Measurements from ENCODE around the gene LKAAEAR1.

The LKAAEAR1 gene

GRCh38 chr20:64110411-64111068 lies 26.3 kb upstream of the LKAAEAR1 start:
- DNase-seq: no peak

- no peak for DNase-seq
These were observed 25.7 kb upstream of the LKAAEAR1 start for GRCh38 chr20:64109831-64110391.

- no peak for DNase-seq
These were observed 24.8 kb upstream of the LKAAEAR1 start for GRCh38 chr20:64108731-64109681.

- no peak for DNase-seq
These were observed 23.7 kb upstream of the LKAAEAR1 start for GRCh38 chr20:64107736-64108457.

GRCh38 chr20:64106981-64107735 lies 23.0 kb upstream of the LKAAEAR1 start, which contains the start of gene NPBWR2:
TSS of gene NPBWR2 (minus strand) at chr20:64107565. CDS start at chr20:64106831, 734 bp downstream.
- DNase-seq: no peak

GRCh38 chr20:64106435-64106961 lies 22.3 kb upstream of the LKAAEAR1 start:
- no peak for DNase-seq

- DNase-seq: no peak
These were observed 21.7 kb upstream of the LKAAEAR1 start for GRCh38 chr20:64105846-64106434.

- no peak for DNase-seq
These were observed 20.7 kb upstream of the LKAAEAR1 start for GRCh38 chr20:64104667-64105451.

GRCh38 chr20:64103871-64104666 lies 19.9 kb upstream of the LKAAEAR1 start:
- no peak for DNase-seq

- DNase-seq: peak; percentile 79
These were observed 18.6 kb upstream of the LKAAEAR1 start for GRCh38 chr20:64102647-64103354.

GRCh38 chr20:64101731-64102621 lies 17.8 kb upstream of the LKAAEAR1 start:
- peak; percentile 84 for DNase-seq

- no peak for DNase-seq
These were observed 16.9 kb upstream of the LKAAEAR1 start for GRCh38 chr20:64100946-64101688.

GRCh38 chr20:64100566-64100888 lies 16.3 kb upstream of the LKAAEAR1 start:
- DNase-seq: no peak

GRCh38 chr20:64099880-64100565 lies 15.8 kb upstream of the LKAAEAR1 start:
- no peak for DNase-seq

- no peak for DNase-seq
These were observed 15.0 kb upstream of the LKAAEAR1 start for GRCh38 chr20:64099086-64099786.

- no peak for DNase-seq
These were observed 14.3 kb upstream of the LKAAEAR1 start for GRCh38 chr20:64098471-64099013.

Data from NCI-H82 (cell line).